HG03135 (cell line): ENCODE measurements around the gene AJUBA.
"Not testable (repeated sequence)": the region's sequence is repeated elsewhere in the genome, so short reads cannot be mapped to it uniquely, and the experiment has no call there.

Experiments used
- ATAC-seq: cut with Tn5 transposase; IDR thresholded peaks from one replicate; pipeline ENCODE4 v1.9.1; 2021; ENCODE audit warnings: mild to moderate bottlenecking, moderate library complexity; ENCODE audit not compliant: unreplicated experiment

The AJUBA gene

GRCh38 chr14:22981876-22982476 is 375 bp downstream of the AJUBA start:
- no peak for ATAC-seq

GRCh38 chr14:22981090-22981875 is 1.1 kb downstream of the AJUBA start:
- ATAC-seq, result no peak

- no peak for ATAC-seq
Observed at GRCh38 chr14:22980672-22981089, 1.7 kb downstream of the AJUBA start.

- ATAC-seq, result no peak
Observed at GRCh38 chr14:22979748-22980392, 2.5 kb downstream of the AJUBA start.

GRCh38 chr14:22978981-22979671 is 3.2 kb downstream of the AJUBA start:
- no peak for ATAC-seq

GRCh38 chr14:22978487-22978837 is 3.9 kb downstream of the AJUBA start:
- ATAC-seq, result no peak

- no peak for ATAC-seq
Observed at GRCh38 chr14:22977684-22978486, 4.5 kb downstream of the AJUBA start.

GRCh38 chr14:22977434-22977683 is 5.0 kb downstream of the AJUBA start:
- ATAC-seq, result no peak

GRCh38 chr14:22976620-22977433 is 5.5 kb downstream of the AJUBA start:
- ATAC-seq, result no peak

- ATAC-seq, result no peak
Observed at GRCh38 chr14:22974530-22975313, 7.6 kb downstream of the AJUBA start.

- ATAC-seq, result no peak
Observed at GRCh38 chr14:22973217-22974032, 8.9 kb downstream of the AJUBA start.

- no peak for ATAC-seq
Observed at GRCh38 chr14:22972313-22972930, 9.9 kb downstream of the AJUBA start.

- no peak for ATAC-seq
Observed at GRCh38 chr14:22971152-22971551, 11.2 kb downstream of the AJUBA start.

- no peak for ATAC-seq
Observed at GRCh38 chr14:22966783-22967269, 15.5 kb downstream of the AJUBA start.

- ATAC-seq, result not testable (repeated sequence)
Observed at GRCh38 chr14:22965916-22966782, 16.2 kb downstream of the AJUBA start.

GRCh38 chr14:22962061-22962676 is 20.2 kb downstream of the AJUBA start:
- ATAC-seq, result no peak
